K562 (cell line): Measurements from ENCODE around the gene SLC18B1. TPM values are rescaled to one million over a fixed set of nuclear protein-coding genes. Genes with fewer than 3 reads are reported as not detected.

Experiments used
- ATF4 ChIP-seq: fragments of 450-650 bp; formaldehyde crosslinking; IDR thresholded peaks from 2 replicates; pipeline ENCODE4 v1.4.0; 2022; ENCODE audit warnings: mild to moderate bottlenecking, moderate library complexity
- CC2D1A ChIP-seq: fragments of 450-650 bp; IDR thresholded peaks from 2 replicates; pipeline ENCODE4 v1.6.1; 2017; ENCODE audit warnings: mild to moderate bottlenecking
- ESRRB ChIP-seq: fragments of 250-450 bp; sonication (Bioruptor Pico); IDR thresholded peaks from 2 replicates; pipeline ENCODE4 v1.5.0; 2020; ENCODE audit warnings: mild to moderate bottlenecking, moderate library complexity, borderline replicate concordance
- EZH2 ChIP-seq: IDR thresholded peaks from 2 replicates; pipeline ENCODE4 v1.6.1; 2012; ENCODE audit warnings: low read depth, mild to moderate bottlenecking, inconsistent platforms, low read length, borderline replicate concordance
- GABPB2 ChIP-seq: fragments of 250-450 bp; sonication (Bioruptor Pico); conservative IDR thresholded peaks from 2 replicates; pipeline ENCODE4 v1.5.1; 2021; ENCODE audit warnings: mild to moderate bottlenecking
- HINFP ChIP-seq: fragments of 450-650 bp; conservative IDR thresholded peaks from 2 replicates; pipeline ENCODE4 v1.6.1; 2016; ENCODE audit warnings: missing genetic modification characterization, low read depth, mild to moderate bottlenecking, control low read depth, missing compliant biosample characterization
- HNRNPK ChIP-seq: fragments of 200-400 bp; formaldehyde crosslinking; IDR thresholded peaks from one replicate; pipeline ENCODE4 v1.6.1; 2018; ENCODE audit warnings: mild to moderate bottlenecking, low read depth, low read length; ENCODE audit not compliant: poor library complexity, severe bottlenecking
- NCOA6 ChIP-seq: fragments of 450-650 bp; IDR thresholded peaks from 2 replicates; pipeline ENCODE4 v1.6.1; 2017; ENCODE audit warnings: mild to moderate bottlenecking
- PURB ChIP-seq: sonication (generic); formaldehyde crosslinking; IDR thresholded peaks from 2 replicates; pipeline ENCODE4 v1.9.0; 2021; ENCODE audit warnings: low read depth, mild to moderate bottlenecking, missing genetic modification reagents
- RAD21 ChIP-seq, 2 experiments: fragments of 250-450 bp in 1 of 2; fragments of 450-650 bp in 1 of 2; sonication (Bioruptor Pico) in 1 of 2; formaldehyde crosslinking in 1 of 2; IDR thresholded peaks in 1 of 2; conservative IDR thresholded peaks in 1 of 2; 2 replicates each; pipeline versions ENCODE4 v1.4.0 to v1.8.0; 2020 to 2022; ENCODE audit warnings: mild to moderate bottlenecking in 2 of 2, moderate library complexity in 1 of 2
- SMARCA4 ChIP-seq: fragments of 450-650 bp; IDR thresholded peaks from 2 replicates; pipeline ENCODE4 v1.6.1; 2016
- SUPT5H ChIP-seq: fragments of 450-650 bp; IDR thresholded peaks from 2 replicates; pipeline ENCODE4 v1.6.1; 2016
- TCF7L2 ChIP-seq: fragments of 150-350 bp; IDR thresholded peaks from 2 replicates; pipeline ENCODE4 v1.6.1; 2016; ENCODE audit warnings: low read depth, mild to moderate bottlenecking, low read length, moderate library complexity
- XRCC5 ChIP-seq: fragments of 200-400 bp; formaldehyde crosslinking; IDR thresholded peaks from 2 replicates; pipeline ENCODE4 v1.6.1; 2017; ENCODE audit warnings: low read depth, mild to moderate bottlenecking, low read length
- ZBTB11 ChIP-seq, 3 experiments: fragments of 200-800 bp in 1 of 3; fragments of 250-450 bp in 1 of 3; fragments of 450-650 bp in 1 of 3; sonication (Bioruptor Pico) in 1 of 3; sonication (Bioruptor generic) in 1 of 3; formaldehyde crosslinking in 1 of 3; IDR thresholded peaks; 2 replicates each; pipeline versions ENCODE4 v1.6.1 to v1.8.0; 2016 to 2022; ENCODE audit warnings: mild to moderate bottlenecking in 2 of 3, missing genetic modification characterization in 2 of 3, missing compliant biosample characterization in 1 of 3, moderate library complexity in 1 of 3
- ZKSCAN1 ChIP-seq: fragments of 150-350 bp; IDR thresholded peaks from 2 replicates; pipeline ENCODE4 v1.6.1; 2016; ENCODE audit warnings: low read depth, low read length
- ZNF174 ChIP-seq: fragments of 250-450 bp; sonication (Bioruptor Pico); IDR thresholded peaks from 2 replicates; pipeline ENCODE4 v1.4.0; 2020; ENCODE audit warnings: mild to moderate bottlenecking
- ZNF24 ChIP-seq: fragments of 450-650 bp; IDR thresholded peaks from 2 replicates; pipeline ENCODE4 v1.6.1; 2016
- ZNF436 ChIP-seq: fragments of 250-450, 450-650 bp; sonication (Bioruptor Pico); formaldehyde crosslinking; IDR thresholded peaks from 2 replicates; pipeline ENCODE4 v1.7.0; 2020; ENCODE audit warnings: mild to moderate bottlenecking
- ZNF561 ChIP-seq: fragments of 450-650 bp; formaldehyde crosslinking; conservative IDR thresholded peaks from 2 replicates; pipeline ENCODE4 v1.4.0; 2020; ENCODE audit warnings: mild to moderate bottlenecking, moderate library complexity
- polyA plus RNA-seq, 8 experiments: library from polyadenylated mRNA; depleted of rRNA in 4 of 8; stranded (reverse) in 5 of 8; unstranded in 3 of 8; fragments of >200 nt; fragmentation: Nextera tagmentation in 2 of 8; fragmentation: Illumina TruSeq in 1 of 8; extraction: Ambion mirVana in 2 of 8; extraction: Trizol in 1 of 8; gene quantifications; 2 replicates each; pipeline versions ENCODE4 v1.2.1 to v1.2.3, GENCODE V29; 2011 to 2014; ENCODE audit warnings: inconsistent platforms in 1 of 8, missing spikeins in 1 of 8
- total RNA-seq, 7 experiments: library from RNA; depleted of rRNA in 6 of 7; stranded (reverse); fragments of >200 nt in 6 of 7; fragmentation: Illumina TruSeq in 2 of 7; extraction: Trizol in 2 of 7; gene quantifications; 2 replicates each; pipeline versions ENCODE4 v1.2.1 to v1.2.3, GENCODE V29; 2011 to 2021; ENCODE audit warnings: low replicate concordance in 1 of 7

SLC18B1 gene
- total and polyA plus RNA-seq, 9 of the 15 experiments (the other 6 are each of a cell fraction or from before 2014, with no cell fraction given): 10.4 to 49.1 (median 32.0) TPM

GRCh38 chr6:132797951-132798868 lies at the start of gene SLC18B1 (continued):
- TF ChIP-seq ZNF561 (CRISPR knock-in tag): no peak
- TF ChIP-seq EZH2: no peak
- no peak for TF ChIP-seq PURB
- TF ChIP-seq ZKSCAN1: 0 out of 2 replicates have a peak, but pooled peaks have one; percentile 55
- TF ChIP-seq ESRRB: no peak
- TF ChIP-seq ZNF436: no peak
- TF ChIP-seq ZNF174: no peak
- TF ChIP-seq ZNF24: no peak
- no peak for TF ChIP-seq SMARCA4
- no peak for TF ChIP-seq TCF7L2
- no peak for TF ChIP-seq RAD21 (CRISPR knock-in tag; conservative IDR thresholded peaks at IDR 0.05 in 1 of 2, IDR thresholded peaks at IDR 0.05 in 1 of 2)
- TF ChIP-seq GABPB2: no peak
- peak; percentile 81 for TF ChIP-seq SUPT5H
- TF ChIP-seq XRCC5: no peak
- no peak for TF ChIP-seq HINFP (tag)
- no peak for TF ChIP-seq NCOA6
- no peak for TF ChIP-seq ZBTB11 (CRISPR knock-in tag; IDR thresholded peaks at IDR 0.05)
- TF ChIP-seq ATF4: no peak
- no peak for TF ChIP-seq CC2D1A
- no peak for TF ChIP-seq HNRNPK
